ENCODE data around the gene TXNDC16.

DNA sequence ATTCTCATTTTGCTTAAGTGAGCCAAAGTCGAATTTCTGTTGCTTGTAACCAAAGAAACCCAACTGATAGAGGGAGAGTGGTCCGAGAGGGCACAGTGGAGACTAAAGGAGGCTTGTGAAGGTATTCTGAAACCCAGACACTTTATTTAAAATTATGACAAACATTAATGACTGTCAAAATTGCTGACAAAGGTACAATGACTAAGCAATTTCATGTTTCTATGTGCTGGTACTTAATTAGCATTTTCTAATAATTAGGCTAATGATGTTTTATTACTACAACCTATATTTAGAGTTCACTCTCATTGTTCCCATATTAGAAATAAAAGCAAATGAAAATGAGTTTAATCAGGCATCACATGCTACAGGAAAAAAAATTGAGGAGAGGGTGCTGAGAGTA is 121.8 kb downstream of the TXNDC16 start:
- TF ChIP-seq, protein P1, sequence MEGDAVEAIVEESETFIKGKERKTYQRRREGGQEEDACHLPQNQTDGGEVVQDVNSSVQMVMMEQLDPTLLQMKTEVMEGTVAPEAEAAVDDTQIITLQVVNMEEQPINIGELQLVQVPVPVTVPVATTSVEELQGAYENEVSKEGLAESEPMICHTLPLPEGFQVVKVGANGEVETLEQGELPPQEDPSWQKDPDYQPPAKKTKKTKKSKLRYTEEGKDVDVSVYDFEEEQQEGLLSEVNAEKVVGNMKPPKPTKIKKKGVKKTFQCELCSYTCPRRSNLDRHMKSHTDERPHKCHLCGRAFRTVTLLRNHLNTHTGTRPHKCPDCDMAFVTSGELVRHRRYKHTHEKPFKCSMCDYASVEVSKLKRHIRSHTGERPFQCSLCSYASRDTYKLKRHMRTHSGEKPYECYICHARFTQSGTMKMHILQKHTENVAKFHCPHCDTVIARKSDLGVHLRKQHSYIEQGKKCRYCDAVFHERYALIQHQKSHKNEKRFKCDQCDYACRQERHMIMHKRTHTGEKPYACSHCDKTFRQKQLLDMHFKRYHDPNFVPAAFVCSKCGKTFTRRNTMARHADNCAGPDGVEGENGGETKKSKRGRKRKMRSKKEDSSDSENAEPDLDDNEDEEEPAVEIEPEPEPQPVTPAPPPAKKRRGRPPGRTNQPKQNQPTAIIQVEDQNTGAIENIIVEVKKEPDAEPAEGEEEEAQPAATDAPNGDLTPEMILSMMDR (IDR thresholded peaks at IDR 0.05), result no peak
- TF ChIP-seq POLR2AphosphoS5 (IDR thresholded peaks at IDR 0.05), result no peak

All from prostate gland (tissue), 2 donors.